ENCODE measurements around the gene DHRSX.

DHRSX gene

DNA sequence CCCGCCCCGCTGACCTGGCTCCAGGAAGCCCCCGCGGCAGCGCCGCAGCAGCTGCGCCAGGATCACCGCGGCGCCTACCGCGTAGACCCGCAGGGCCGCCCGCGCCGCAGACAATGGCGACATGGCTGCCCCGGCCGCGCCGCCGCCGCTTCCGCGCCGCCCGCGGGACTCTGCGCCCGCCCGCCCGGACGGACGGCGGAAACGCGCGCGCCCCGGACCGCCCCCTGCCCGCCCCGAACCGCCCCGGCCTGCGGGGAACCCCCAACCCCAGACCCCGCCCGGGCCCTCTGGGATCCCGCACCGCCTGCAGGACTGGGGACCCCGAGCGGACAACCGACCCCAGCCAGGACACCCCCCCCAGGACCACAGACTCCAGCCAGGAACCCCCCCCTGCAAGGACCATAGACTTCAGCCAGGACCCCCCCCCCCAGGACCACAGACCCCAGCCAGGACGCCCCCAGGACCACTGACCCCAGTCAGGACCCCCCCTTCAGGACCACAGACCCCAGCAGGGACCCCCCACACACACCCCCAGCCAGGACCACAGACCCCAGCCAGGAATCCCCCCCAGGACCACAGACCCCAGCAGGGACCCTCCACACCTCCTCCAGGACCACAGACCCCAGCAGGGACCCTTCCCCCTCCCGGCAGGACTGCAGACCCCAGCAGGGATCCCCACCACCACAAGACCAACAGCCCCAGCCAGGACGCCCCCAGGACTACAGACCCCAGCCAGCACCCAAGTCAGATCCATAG is at the start of gene DHRSX, which contains the start of gene ZBED1:
TSS of gene DHRSX (minus strand) at position 174 of the 756 bp plus-strand sequence. CDS start at position 123, 51 bp downstream.
TSS of gene ZBED1 (minus strand) at position 174 of the 756 bp plus-strand sequence. CDS start 10,257 bp downstream, outside the sequence.
- H3K4me3 ChIP-seq (replicated peaks; ENCODE audit: low read depth, low read length) = peak within 1 kb of the TSS; percentile 88
- H3K27me3 ChIP-seq (replicated peaks; ENCODE audit: control insufficient read depth, insufficient read depth, low read length) = no peaks in the 10 kb centered on the region
- H3K36me3 ChIP-seq (ENCODE audit: control insufficient read depth, insufficient read depth, low read length) = no peaks in the 10 kb centered on the region; the same call in none of the 2 replicates
- TF ChIP-seq CTCF (IDR thresholded peaks at IDR 0.05; ENCODE audit: insufficient read depth, low read length, poor library complexity, severe bottlenecking) = no peak
- DNase-seq (ENCODE audit: extremely low read depth, insufficient read length) = peak; percentile 72

DNA sequence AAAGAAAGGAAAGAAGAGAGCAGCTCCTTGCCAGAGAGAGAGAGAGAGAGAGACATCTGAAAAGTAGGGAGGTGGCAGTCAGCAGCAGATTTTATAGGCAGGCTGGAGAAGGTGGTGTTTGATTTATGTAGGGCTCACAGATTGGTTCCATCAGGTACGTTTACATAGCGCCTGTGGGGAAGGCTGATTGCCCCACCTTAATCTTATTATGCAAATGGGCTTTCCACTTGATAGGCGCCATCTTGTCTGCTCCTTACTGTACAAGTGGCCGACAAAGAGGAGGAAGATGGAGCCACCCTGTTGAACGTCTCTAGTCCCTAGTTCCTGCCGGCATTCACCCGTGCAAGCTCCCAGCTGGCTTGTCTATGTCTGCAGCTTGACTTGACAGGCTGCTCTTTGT is 49.1 kb upstream of the DHRSX start:
- Histone ChIP-seq H3K4me3 (replicated peaks; ENCODE audit: low read depth, low read length) (no peak overlapping the region), H3K36me3 (ENCODE audit: control insufficient read depth, insufficient read depth, low read length) (no peaks in the 10 kb centered on the region), H3K27me3 (replicated peaks; ENCODE audit: control insufficient read depth, insufficient read depth, low read length) (no peaks in the 10 kb centered on the region)
- no peak for TF ChIP-seq CTCF (IDR thresholded peaks at IDR 0.05; ENCODE audit: insufficient read depth, low read length, poor library complexity, severe bottlenecking)
- no peak for DNase-seq (ENCODE audit: extremely low read depth, insufficient read length)

- Histone ChIP-seq H3K36me3 (ENCODE audit: control insufficient read depth, insufficient read depth, low read length) (no peaks in the 10 kb centered on the region), H3K4me3 (replicated peaks; ENCODE audit: low read depth, low read length) (no peak overlapping the region), H3K27me3 (replicated peaks; ENCODE audit: control insufficient read depth, insufficient read depth, low read length) (no peaks in the 10 kb centered on the region)
- TF ChIP-seq CTCF (IDR thresholded peaks at IDR 0.05; ENCODE audit: insufficient read depth, low read length, poor library complexity, severe bottlenecking) = peak; percentile 11
- no peak for DNase-seq (ENCODE audit: extremely low read depth, insufficient read length)
Measured at GRCh38 chrX:2548711-2549423, 48.1 kb upstream of the DHRSX start.

DNA sequence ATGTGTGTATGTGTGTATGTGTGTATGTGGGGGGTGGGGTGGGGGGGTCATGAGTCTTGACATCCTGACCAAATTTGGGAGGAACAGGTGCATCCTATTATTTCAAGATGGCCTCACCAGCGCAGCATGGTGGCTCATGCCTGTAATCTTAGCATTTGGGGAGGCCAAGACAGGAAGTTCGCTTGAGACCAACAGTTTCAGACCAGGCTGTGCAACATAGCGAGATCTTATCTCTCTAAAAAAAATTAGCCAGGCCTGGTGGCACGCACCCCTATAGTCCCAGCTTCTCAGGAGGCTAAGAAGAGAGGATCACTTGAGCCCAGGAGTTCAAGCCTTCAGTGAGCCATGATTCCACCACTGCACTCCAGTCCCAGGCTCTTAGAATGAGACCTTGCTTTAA is 47.0 kb upstream of the DHRSX start:
- Histone ChIP-seq H3K36me3 (ENCODE audit: control insufficient read depth, insufficient read depth, low read length) (no peaks in the 10 kb centered on the region), H3K27me3 (replicated peaks; ENCODE audit: control insufficient read depth, insufficient read depth, low read length) (no peaks in the 10 kb centered on the region)
- TF ChIP-seq CTCF (IDR thresholded peaks at IDR 0.05; ENCODE audit: insufficient read depth, low read length, poor library complexity, severe bottlenecking) = no peak

DNA sequence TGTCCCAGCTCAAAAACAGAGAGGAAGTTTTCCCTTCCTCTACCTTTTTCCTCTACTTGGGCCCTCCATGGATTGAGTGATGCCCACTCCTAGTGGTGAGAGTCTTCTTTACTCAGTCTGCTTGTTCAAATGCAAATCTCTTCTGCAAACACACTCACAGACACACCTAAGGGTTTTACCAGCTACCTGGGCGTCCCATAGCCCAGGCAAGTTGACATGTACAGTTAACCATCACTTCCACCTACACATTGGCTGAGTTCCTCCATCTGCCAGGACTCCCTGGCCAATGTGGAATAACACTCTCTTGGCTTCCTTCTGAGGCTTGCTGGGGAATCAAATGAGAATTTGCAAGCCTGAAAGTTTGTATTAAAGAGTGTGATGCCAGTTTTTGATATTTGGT is 45.7 kb upstream of the DHRSX start:
- Histone ChIP-seq H3K27me3 (replicated peaks; ENCODE audit: control insufficient read depth, insufficient read depth, low read length) (no peaks in the 10 kb centered on the region), H3K4me3 (replicated peaks; ENCODE audit: low read depth, low read length) (no peak overlapping the region), H3K36me3 (ENCODE audit: control insufficient read depth, insufficient read depth, low read length) (no peaks in the 10 kb centered on the region)
- no peak for DNase-seq (ENCODE audit: extremely low read depth, insufficient read length)
- TF ChIP-seq CTCF (IDR thresholded peaks at IDR 0.05; ENCODE audit: insufficient read depth, low read length, poor library complexity, severe bottlenecking) = no peak

More for the DNA sequence above, 47.0 kb upstream of the DHRSX start:
- no peak for DNase-seq (ENCODE audit: extremely low read depth, insufficient read length)
- H3K4me3 ChIP-seq (replicated peaks; ENCODE audit: low read depth, low read length) = no peak overlapping the region
